ENCODE results near the gene FAM13A. TPM values are rescaled to one million over a fixed set of nuclear protein-coding genes. Genes with fewer than 3 reads are reported as not detected.

Gene FAM13A
- total RNA-seq, 1 experiment from 2014 or later, result 26.7 TPM

GRCh38 chr4:89029591-89029990 is 27.4 kb downstream of the FAM13A start:
- no peak overlapping the region for H3K4me3 ChIP-seq
- DNase-seq, result no peak
- TF ChIP-seq, protein P1, sequence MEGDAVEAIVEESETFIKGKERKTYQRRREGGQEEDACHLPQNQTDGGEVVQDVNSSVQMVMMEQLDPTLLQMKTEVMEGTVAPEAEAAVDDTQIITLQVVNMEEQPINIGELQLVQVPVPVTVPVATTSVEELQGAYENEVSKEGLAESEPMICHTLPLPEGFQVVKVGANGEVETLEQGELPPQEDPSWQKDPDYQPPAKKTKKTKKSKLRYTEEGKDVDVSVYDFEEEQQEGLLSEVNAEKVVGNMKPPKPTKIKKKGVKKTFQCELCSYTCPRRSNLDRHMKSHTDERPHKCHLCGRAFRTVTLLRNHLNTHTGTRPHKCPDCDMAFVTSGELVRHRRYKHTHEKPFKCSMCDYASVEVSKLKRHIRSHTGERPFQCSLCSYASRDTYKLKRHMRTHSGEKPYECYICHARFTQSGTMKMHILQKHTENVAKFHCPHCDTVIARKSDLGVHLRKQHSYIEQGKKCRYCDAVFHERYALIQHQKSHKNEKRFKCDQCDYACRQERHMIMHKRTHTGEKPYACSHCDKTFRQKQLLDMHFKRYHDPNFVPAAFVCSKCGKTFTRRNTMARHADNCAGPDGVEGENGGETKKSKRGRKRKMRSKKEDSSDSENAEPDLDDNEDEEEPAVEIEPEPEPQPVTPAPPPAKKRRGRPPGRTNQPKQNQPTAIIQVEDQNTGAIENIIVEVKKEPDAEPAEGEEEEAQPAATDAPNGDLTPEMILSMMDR (conservative IDR thresholded peaks at IDR 0.05), result no peak
- no peak for TF ChIP-seq EZH2 (IDR thresholded peaks at IDR 0.05; ENCODE audit: low read depth)
- H3K79me2 ChIP-seq (ENCODE audit: low read depth), result no peaks in the 10 kb centered on the region
- POLR2A ChIA-PET (ENCODE audit: unreplicated experiment), result no interaction called here
- CTCF ChIA-PET, result no interaction called here
- no peaks in the 10 kb centered on the region for H3K9me3 ChIP-seq (ENCODE audit: insufficient read depth, low read depth)
- no TSS peak for BruUV-seq (replicated peaks)
- no peaks in the 10 kb centered on the region for H3F3A ChIP-seq (ENCODE audit: insufficient read depth, low read depth)
- H3K4me1 ChIP-seq (replicated peaks; ENCODE audit: insufficient read depth), result no peaks in the 10 kb centered on the region
- H3K27me3 ChIP-seq (ENCODE audit: insufficient read depth, low read depth), result no peaks in the 10 kb centered on the region
- no peaks in the 10 kb centered on the region for H4K20me1 ChIP-seq (ENCODE audit: insufficient read depth)
- intact Hi-C loops (cut with micrococcal nuclease; ENCODE audit: unreplicated experiment), result loop anchor here (10.0 kb wide), 1 partner anchor 355 kb away; no protein-coding TSS in a partner anchor
- no peak overlapping the region for H3K27ac ChIP-seq
- H3K36me3 ChIP-seq (ENCODE audit: low read depth), result no peaks in the 10 kb centered on the region
- H2AFZ ChIP-seq, result no peak overlapping the region
- H3K9me2 ChIP-seq (ENCODE audit: insufficient read depth), result no peaks in the 10 kb centered on the region
- H3K4me2 ChIP-seq, result no peak overlapping the region

DNA sequence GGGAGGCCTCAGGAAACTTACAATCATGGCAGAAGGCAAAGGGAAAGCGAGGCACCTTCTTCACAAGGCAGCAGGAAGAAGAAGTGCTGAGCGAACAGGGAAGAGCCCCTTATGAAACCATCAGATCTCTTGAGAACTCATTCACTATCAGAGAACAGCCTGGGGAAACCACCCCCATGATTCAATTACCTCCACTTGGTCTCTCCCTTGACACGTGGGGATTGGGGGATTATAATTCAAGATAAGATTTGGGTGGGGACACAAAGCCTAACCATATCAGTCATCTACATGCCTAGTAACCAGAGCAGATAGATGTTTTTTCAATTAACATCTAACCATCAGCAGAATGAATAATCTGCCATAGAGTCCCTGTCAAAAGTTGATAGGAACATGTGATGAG is 30.4 kb downstream of the FAM13A start:
- Histone ChIP-seq H3K4me1 (replicated peaks; ENCODE audit: insufficient read depth) (0 out of 2 replicates have a peak, but pooled peaks cover 5% of the 10 kb centered on the region), H3K4me2 (no peak overlapping the region), H3F3A (ENCODE audit: insufficient read depth, low read depth) (no peaks in the 10 kb centered on the region), H3K4me3 (no peak overlapping the region), H3K79me2 (ENCODE audit: low read depth) (no peaks in the 10 kb centered on the region), H2AFZ (no peak overlapping the region), H3K27me3 (ENCODE audit: insufficient read depth, low read depth) (no peaks in the 10 kb centered on the region), H3K9me2 (ENCODE audit: insufficient read depth) (no peaks in the 10 kb centered on the region), H4K20me1 (ENCODE audit: insufficient read depth) (no peaks in the 10 kb centered on the region), H3K9me3 (ENCODE audit: insufficient read depth, low read depth) (no peaks in the 10 kb centered on the region), H3K36me3 (ENCODE audit: low read depth) (no peaks in the 10 kb centered on the region), H3K27ac (no peak overlapping the region)
- intact Hi-C loops (cut with micrococcal nuclease; ENCODE audit: unreplicated experiment), result loop anchor here (10.0 kb wide), 1 partner anchor 352 kb away; no protein-coding TSS in a partner anchor
- ChIA-PET POLR2A (ENCODE audit: unreplicated experiment) (no interaction called here), CTCF (no interaction called here)
- TF ChIP-seq, protein P1 (conservative IDR thresholded peaks at IDR 0.05), result no peak
- no peak for TF ChIP-seq EZH2 (IDR thresholded peaks at IDR 0.05; ENCODE audit: low read depth)
- DNase-seq, result no peak
- BruUV-seq (replicated peaks), result no TSS peak

GRCh38 chr4:89024051-89024675 is 32.8 kb downstream of the FAM13A start:
- DNase-seq, result peak; percentile 15 to 60
- no peaks in the 10 kb centered on the region for H3K9me3 ChIP-seq (ENCODE audit: insufficient read depth, low read depth)
- no peaks in the 10 kb centered on the region for H3K9me2 ChIP-seq (ENCODE audit: insufficient read depth)
- H3K4me3 ChIP-seq, result no peak overlapping the region
- H3K4me2 ChIP-seq, result no peak overlapping the region
- no peaks in the 10 kb centered on the region for H4K20me1 ChIP-seq (ENCODE audit: insufficient read depth)
- intact Hi-C loops (cut with micrococcal nuclease; ENCODE audit: unreplicated experiment), result loop anchor here (1.0 to 10.0 kb wide), 5 partner anchors 87 to 497 kb away; partner anchors contain the start of gene TIGD2
- ChIA-PET POLR2A (ENCODE audit: unreplicated experiment) (no interaction called here), CTCF (interaction anchor here (1.5 kb wide), 1 partner anchor 205 kb away, joined by 3 read pairs; no protein-coding TSS in a partner anchor)
- H3K4me1 ChIP-seq (replicated peaks; ENCODE audit: insufficient read depth), result 0 out of 2 replicates have a peak, but pooled peaks cover 5% of the 10 kb centered on the region
- no peaks in the 10 kb centered on the region for H3K27me3 ChIP-seq (ENCODE audit: insufficient read depth, low read depth)
- no TSS peak for BruUV-seq (replicated peaks)
- H3K36me3 ChIP-seq (ENCODE audit: low read depth), result no peaks in the 10 kb centered on the region
- H3K79me2 ChIP-seq (ENCODE audit: low read depth), result no peaks in the 10 kb centered on the region
- TF ChIP-seq, protein P1 (conservative IDR thresholded peaks at IDR 0.05), result peak; percentile 81
- TF ChIP-seq EZH2 (IDR thresholded peaks at IDR 0.05; ENCODE audit: low read depth), result no peak
- H2AFZ ChIP-seq, result no peak overlapping the region
- no peak overlapping the region for H3K27ac ChIP-seq
- no peaks in the 10 kb centered on the region for H3F3A ChIP-seq (ENCODE audit: insufficient read depth, low read depth)

Measured in PC-9 (cell line).